ELF-1 (cell line): ENCODE results near the gene PLA2G2D.
A peak's percentile ranks its signal among the peaks of the same experiment; 100 is the strongest.

ENCODE experiments used
- DNase-seq: peaks from one replicate; pipeline ENCODE4 v3.0.0-alpha.2; 2016; ENCODE audit warnings: low read depth, low spot score

The PLA2G2D gene

DNA sequence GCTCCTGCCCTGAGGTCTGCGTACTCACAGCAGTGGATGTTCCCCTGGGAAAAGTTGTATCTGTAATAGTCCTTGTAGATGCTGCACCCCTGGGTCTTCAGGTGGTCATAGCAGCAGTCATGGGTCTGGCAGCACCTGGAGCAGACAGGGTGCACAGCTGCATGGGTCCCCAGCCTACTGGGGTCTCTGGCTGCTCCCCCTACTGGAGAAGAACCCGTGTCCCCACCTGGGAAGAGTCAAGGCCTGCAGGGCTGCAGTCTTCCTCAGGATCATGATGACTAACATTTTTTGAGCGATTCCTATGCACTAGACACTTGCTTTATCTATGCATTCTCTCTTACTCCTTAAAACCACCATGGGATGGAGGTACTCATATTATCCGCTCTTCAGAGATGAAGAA is 3.9 kb downstream of the PLA2G2D start:
- no peak for DNase-seq

DNA sequence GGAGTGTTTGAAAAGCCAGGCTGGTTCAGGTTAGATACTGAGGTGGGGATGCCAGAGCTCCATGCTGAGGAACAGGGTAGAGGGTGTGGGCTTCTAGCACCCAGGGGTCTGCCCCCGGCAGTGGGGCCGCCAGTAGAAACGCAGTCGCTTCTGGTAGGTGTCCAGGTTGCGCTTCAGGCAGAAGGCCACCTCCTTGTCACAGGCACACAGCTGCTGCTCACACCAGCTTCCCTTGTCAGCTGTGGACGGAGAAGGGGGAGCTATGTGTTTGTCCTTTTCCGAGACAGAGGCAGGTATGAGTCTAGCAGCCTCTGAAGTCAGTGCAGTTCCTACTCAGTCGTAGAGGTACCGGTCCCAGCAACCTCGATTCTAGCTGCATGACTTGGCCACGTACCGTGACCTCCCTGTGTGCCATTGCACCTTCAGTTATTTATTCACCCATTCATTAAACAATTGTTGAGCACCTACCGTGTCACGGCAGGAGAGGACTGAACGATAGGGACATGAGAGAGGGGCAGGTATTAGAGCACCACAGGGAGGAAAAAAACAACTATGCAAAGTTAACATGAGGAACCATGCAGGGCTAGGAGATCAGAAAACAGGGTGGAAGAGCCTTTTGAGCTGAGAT is 5.2 kb downstream of the PLA2G2D start:
- DNase-seq = no peak

DNA sequence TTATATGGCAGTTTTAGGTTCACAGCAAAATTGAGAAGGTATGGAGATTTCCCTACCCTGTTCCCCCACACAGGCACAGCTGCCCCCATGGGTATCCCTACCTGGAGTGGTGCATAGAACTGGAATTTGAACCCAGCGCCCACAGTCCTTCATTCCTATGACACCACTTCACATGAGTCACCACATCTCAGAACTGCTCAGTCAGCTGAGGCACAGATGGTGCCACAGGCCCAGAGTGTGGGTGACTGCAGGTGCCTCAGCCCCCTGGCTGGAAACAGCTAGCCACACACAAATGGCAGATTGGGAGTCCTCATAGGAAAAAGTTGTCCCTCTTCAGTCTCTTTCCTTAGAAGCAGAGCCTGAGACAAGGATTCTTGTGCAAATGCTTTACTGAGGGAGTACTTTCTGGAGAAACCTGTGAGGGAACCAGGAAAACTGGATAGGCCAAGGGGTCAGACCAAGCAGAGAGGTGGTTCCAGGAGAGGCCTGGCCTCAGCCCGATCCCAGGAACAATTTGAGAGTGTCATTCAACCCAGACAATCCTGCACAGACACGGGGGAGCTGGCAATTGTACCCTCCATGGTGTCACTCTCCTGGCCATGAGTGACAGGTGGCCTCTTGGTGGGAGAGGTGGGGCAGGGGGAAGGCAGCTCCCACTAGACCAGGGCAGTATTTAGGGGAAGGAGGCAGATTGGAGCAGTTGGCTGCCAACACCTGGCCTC is 6.9 kb downstream of the PLA2G2D start:
- no peak for DNase-seq

DNA sequence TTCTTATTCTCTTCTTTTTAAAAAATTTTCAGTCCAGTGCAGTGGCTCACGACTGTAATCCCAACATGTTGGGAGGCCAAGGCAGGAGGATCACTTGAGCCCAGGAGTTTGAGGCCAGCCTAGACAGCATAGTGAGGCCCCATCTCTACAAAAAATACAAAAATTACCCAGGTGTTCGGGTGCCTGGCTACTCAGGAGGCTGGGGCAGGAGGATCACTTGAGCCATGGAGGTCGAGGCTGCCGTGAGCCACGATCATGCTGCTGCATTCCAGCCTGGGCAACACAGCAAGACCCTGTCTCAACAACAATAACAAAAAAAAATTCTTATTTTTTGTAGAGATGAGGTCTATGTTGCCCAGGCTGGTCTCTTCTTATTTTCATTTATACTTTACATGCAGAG is 7.9 kb downstream of the PLA2G2D start:
- DNase-seq = no peak

- DNase-seq = peak; percentile 17
Measured at GRCh38 chr1:20110679-20111078, 8.7 kb downstream of the PLA2G2D start.

- DNase-seq = no peak
Measured at GRCh38 chr1:20109223-20109856, 10.0 kb downstream of the PLA2G2D start.

- no peak for DNase-seq
Measured at GRCh38 chr1:20108366-20109123, 10.8 kb downstream of the PLA2G2D start.

GRCh38 chr1:20107796-20108195 is 11.5 kb downstream of the PLA2G2D start:
- DNase-seq = no peak

GRCh38 chr1:20107351-20107750 is 12.0 kb downstream of the PLA2G2D start:
- DNase-seq = no peak

DNA sequence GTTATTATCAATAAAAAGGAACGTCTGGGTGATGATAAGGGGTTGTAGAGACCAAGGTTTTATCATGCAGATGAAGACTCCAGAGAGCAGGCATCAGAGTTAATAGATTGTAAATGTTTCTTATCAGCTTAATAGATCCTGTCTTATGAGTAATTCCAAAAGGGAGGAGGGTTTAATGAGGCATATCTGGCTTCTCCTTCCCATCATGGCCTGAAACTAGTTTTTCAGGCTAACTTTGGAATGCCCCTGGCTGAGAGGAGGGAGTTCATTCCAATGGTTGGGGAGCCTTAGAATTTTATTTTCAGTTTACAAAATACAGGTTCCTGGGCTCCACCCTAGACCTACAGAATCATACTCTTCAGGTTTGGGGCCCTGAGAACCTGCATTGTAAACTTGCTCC is 13.5 kb downstream of the PLA2G2D start:
- no peak for DNase-seq

GRCh38 chr1:20102875-20103274 is 16.5 kb downstream of the PLA2G2D start:
- no peak for DNase-seq

DNA sequence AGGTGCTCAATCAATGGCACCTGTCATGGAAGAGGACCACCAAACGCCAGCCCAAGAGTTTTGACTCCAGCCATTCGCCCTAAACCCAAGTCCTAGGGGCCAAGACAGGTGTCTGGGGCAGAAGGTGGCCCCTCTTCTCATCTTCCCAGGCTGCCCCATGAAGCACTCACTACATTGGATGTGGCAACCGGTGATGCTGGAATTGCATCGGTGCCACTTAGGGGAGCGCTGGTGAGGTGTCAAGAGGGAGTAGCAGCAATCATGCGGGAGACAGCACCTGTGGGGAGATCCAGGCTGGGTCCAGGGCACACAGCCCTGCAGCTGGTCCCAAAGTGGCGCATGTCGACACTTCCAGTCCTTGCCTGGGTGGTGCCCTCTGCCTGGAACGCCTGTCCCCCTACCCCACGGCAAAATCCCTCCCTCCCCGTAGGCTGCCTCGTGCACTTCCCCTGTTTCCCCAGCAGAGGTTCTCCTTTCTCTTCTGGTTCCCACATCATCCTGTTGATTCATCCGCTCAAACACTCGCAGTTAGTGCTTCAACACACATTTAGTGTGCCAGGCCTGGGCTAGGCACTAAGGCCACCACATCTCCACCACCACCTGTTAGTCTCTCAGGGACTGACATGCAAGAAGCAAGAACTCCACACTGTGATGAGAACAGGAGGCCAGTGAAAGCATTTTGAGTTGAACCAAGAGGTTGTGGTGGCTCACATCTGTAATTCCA is 18.5 kb downstream of the PLA2G2D start:
- peak; percentile 77 for DNase-seq

DNA sequence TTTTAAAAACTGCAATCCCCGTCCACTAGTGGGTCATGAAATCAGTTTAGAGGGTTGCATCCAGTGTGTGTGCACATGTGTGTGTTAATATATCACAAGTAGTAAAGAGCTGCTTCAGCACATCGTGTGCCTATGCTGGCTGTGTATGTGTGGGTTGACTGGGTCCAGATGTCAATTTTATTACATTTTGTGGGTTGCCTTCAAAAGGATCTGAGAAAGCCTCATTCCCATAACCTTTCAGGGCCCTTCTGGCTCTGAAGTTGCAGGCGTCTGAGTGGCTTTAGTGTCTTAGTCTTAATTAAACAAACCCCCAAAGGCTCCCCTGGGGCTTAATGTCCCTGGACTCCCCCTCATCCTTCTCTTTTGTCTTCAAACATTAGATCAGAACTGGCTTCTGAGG is 19.8 kb downstream of the PLA2G2D start:
- DNase-seq = no peak

GRCh38 chr1:20096840-20097447 is 22.4 kb downstream of the PLA2G2D start:
- DNase-seq = no peak

DNA sequence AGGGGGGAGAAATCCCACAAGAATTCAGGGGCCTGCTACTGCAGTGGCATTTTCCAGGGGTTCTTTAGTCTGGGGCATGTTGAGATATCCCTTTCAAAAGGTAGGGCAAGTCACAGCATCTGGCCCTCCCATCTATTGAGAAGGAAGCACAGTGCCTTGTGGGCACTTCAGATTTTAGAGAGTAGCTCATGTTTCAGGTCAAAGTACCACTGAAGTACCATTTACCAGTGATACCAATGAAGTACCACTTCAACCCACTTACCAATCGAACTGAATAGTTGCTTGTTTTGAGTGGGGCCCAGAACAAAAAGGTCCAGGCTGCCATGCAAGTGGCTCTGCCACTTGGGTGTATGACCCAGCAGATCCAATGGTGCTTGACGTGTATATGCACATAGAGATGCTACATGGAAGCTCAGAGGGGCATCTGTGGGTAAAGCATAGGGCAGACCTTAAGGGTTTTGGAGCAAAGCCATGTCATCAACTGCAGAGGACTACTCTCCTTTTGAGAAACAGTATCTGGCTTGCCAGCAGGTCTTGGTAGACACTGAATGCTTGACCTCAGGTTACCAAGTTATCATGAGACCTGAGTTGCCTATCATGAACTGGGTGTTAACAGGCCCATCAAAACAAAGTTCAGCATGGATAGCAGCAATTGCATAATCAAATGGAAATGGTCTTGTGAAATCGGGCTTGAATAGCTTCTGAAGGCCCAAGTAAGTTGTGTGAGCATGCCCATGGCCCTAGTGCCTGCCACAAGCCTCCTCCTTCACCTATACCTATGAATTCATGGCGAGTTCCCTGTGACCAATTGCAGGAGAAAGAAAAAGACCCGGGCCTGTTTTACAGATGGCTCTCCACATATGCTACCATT is 23.5 kb downstream of the PLA2G2D start:
- DNase-seq = no peak

DNA sequence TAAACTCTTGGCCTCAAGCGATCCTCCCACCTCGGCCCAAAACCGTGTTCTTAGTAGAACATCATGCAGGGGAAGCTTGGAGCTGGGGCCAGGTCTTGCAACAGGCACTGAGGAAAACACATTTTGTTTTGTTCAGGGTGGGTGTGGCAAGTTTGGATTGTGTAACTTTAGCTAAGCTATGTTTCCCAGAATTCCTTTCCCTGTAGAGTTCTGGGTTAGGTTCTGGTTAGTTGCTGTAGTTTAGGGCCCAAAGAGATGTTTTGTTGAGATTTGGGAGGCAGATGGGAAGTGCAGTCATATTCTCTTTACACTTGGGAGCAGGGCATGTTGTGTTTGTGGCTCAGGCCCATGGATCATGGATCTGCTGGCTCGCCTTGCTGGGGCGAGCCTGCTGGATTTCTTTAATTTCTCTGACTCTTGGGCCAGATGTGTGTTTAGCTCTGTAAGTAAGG is 25.4 kb downstream of the PLA2G2D start:
- no peak for DNase-seq

DNA sequence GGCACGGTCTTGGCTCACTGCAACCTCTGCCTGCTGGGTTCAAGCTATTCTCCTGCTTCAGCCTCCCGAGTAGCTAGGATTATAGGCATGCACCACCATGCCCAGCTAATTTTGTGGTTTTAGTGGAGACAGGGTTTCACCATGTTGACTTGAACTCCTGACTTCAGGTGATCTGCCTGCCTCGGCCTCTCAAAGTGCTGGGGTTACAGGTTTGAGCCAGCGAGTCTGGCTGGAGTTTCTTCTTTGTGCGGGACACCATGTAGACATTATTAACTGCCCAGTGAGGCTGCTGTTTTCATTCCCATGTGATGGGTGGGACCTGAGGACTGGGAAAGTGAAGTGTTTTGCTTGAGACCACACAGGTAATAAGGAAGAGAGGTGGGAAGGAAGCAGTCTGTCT is 26.0 kb downstream of the PLA2G2D start:
- DNase-seq = no peak

DNA sequence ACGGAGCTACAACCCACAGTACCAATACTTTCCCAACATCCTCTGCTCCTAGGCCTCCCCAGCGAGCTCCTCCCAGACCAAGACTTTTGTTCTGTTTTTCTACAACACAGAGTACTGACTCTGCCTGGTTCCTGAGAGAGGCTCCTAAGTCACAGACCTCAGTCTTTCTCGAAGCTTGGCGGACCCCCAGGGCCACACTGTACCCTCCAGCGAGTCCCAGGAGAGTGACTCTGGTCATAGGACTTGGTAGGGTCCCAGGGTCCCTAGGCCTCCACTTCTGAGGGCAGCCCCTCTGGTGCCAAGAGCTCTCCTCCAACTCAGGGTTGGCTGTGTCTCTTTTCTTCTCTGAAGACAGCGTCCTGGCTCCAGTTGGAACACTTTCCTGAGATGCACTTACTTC is 28.7 kb downstream of the PLA2G2D start:
- DNase-seq = no peak

DNA sequence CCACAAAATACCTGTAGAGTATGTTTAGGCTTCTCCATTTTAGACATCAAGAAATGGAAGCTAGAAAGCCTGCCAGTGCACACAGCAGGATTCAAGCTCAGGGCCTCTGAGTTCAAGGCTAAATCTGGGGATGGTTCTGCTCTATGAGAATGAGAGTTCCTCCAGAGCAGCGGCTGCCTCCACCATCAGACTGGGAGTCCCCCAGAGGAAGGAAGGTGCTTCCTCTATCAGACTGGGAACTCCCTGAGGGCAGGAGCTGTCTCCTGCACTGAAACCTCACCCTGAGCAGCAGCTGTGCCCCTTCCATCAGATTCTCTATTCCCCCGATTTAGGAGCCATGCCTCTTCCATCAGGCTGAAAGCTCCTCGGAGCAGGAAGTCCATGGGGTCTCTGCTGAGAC is 29.2 kb downstream of the PLA2G2D start:
- DNase-seq = no peak
